ENCODE results near the gene LRFN5.
"Not testable (repeated sequence)": the region's sequence is repeated elsewhere in the genome, so short reads cannot be mapped to it uniquely, and the experiment has no call there.

DNA sequence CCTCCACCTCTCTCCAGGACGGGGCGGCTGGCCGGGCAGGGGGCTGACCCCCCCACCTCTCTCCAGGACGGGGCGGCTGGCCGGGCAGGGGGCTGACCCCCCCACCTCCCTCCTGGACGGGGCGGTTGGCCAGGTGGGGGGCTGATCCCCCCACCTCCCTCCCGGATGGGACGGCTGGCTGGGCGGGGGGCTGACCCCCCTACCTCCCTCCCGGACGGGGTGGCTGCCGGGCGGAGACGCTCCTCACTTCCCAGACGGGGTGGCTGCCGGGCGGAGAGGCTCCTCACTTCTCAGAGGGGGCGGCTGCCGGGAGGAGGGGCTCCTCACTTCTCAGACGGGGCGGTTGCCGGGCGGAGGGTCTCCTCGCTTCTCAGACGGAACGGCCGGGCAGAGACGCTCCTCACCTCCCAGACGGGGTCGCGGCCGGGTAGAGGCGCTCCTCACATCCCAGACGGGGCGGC lies 67.9 kb downstream of the LRFN5 start:
- TF ChIP-seq, protein P1, sequence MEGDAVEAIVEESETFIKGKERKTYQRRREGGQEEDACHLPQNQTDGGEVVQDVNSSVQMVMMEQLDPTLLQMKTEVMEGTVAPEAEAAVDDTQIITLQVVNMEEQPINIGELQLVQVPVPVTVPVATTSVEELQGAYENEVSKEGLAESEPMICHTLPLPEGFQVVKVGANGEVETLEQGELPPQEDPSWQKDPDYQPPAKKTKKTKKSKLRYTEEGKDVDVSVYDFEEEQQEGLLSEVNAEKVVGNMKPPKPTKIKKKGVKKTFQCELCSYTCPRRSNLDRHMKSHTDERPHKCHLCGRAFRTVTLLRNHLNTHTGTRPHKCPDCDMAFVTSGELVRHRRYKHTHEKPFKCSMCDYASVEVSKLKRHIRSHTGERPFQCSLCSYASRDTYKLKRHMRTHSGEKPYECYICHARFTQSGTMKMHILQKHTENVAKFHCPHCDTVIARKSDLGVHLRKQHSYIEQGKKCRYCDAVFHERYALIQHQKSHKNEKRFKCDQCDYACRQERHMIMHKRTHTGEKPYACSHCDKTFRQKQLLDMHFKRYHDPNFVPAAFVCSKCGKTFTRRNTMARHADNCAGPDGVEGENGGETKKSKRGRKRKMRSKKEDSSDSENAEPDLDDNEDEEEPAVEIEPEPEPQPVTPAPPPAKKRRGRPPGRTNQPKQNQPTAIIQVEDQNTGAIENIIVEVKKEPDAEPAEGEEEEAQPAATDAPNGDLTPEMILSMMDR (IDR thresholded peaks at IDR 0.05) = not testable (repeated sequence)
- TF ChIP-seq POLR2A (IDR thresholded peaks at IDR 0.05) = not testable (repeated sequence)
